ENCODE data around the gene SEMA4C.
A peak's percentile ranks its signal among the peaks of the same experiment; 100 is the strongest.

Gene SEMA4C

DNA sequence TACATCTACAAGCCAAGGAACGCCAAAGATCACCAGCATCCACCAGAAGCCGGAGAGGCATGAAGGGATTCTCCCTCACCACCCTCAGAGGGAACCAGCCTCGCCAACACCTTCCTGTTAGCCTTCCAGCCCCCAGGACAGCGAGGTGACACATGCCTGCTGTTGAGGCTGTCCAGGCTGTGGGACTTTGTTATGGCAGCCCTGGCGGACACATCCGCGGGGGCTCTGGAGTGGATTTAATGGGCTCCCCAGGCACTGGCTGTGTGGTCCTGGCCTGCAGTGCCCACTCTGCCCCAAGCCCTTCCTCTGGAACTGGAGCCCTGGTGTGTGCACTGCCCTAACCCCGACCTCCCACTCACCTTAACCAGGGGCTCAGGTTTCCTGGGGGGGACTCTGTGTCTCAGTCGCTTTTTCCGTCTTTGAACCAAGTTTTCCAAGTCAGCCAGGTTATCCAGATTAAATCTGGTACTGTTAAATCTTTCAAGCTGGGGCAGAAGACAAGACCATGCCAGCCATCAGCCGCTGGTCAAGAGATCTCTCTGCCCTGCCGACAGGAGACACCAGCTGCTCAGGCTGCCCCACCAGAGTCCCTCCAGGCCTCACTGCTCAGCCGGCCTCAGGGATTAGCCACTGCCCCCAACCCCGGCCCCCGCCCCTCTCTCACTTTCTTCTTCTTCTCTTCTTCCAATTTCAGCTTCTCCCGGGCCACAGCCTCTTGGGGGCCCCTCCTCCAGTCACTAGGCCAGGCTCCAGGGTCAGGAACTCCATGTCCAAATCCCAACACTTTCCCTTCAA is 28.0 kb downstream of the SEMA4C start:
- no peak for DNase-seq (ENCODE audit: low spot score)

DNA sequence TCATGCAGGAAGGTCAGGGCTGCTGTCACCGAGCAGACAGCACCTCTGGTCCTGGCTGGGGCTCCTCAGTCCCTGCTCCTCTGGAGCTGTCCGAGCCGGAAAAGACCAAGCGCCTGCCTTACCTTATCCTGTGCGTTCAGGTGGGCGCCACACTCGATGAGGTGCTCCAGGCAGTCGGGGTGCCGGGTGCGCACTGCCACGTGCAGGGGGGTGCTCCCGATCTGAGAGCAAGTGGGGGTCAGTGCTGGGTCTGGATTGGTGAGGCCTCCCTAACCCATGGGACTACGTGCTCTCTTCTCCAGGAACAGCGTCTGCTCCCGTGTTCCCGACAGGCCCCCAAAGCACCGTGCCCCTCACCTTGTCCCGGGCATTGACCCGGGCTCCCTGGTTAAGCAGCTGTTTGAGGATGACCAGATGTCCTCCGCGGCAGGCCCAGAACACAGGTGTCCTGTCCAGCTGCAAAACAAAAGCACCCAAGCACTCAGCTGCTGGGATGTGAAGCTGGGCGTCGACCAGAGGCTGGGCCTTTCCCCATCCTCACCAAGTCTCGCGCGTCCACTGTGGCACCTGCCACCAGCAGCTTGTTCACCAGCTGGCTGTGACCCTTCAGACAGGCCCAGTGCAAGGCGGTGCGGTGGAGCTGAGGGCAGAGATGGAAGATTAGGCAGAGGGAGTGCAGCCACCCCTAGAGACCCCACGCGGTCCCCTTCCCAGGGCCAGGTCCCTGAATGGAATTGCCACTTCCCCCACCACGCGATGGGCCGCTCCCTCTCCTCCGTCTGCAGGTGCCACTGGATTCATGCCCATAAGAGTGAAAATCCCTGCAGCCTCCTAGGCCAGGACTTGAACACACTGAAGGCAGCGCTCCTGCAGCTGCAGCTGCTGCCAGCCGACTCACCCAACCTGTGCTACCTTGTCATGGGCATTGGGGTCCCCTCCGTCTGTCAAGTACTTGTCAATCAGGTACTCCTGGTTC is 29.7 kb downstream of the SEMA4C start:
- DNase-seq (ENCODE audit: low spot score): no peak

DNA sequence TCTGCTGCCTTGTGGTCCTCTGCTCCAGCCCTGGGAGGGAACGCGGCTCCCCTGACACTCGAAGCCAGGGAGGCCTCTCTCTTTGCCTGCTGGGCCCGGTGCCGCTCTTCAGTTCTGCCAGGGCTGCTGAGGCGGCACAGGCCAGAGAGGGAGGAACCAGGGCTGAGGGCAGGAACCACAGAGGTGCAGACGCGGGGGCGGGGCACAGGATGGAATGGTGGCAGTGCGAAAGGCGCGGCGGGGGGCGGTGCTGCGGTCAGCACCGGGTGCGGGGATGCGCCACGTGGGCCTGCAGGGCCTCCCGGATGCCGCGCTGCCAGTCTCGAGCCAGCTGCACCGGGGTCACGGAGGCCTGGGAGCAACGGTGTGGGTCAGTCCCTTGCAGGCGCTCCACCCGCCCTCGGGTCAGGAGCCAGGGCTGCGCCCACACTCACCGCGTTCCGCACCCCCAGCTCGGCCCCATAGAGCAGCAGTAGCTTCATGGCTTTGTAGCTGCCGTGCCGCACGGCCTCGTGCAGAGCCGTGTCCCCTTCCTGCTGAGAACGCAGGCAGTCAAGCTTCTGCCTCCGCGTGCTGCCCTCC is 30.5 kb downstream of the SEMA4C start:
- DNase-seq (ENCODE audit: low spot score): no peak

DNA sequence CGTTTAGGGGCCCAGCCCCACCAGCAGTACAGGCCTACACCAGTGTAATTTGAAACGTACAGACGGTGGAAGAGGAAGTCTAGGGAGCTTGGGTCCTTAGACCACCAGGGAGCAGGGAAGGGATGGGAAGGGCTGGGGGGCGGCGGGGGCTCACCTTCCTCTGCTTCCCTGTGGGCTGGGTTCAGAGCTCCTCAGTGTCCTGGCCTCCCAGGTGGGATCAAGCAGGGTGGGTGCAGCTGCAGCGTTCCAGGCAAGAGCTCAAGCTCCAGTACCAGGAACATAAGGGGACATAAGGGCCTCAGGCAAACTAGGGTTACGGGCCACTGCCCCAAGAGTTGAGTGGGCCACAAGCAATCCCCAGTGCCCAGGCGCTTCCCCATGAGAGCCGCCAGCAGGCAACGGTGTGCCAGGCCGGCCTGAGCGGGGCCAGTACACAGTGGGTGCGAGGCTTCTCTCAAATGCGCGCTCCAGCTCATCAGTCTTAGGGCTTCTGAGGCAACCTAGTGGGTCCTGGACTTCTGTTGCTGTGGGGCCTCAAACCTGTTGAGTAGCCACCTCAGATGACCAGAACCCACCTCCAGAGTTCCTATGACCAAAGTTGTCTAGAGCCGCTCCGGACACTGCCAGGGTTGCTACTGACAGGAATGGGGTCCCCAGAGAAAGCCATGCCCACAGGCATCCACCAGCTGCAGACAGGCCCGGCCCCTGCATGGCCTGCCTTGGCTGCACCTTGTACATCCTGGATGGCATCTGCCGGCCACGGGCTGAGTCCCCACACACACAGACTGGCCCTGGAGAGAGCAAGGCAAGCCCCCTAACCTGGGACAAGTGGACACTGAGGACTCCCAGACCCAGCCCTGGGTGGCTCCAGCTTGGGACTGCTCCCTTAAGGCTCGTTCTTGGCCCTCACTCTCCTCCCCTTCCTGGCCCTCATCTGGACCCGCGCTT is 31.3 kb downstream of the SEMA4C start:
- DNase-seq (ENCODE audit: low spot score): no peak

DNA sequence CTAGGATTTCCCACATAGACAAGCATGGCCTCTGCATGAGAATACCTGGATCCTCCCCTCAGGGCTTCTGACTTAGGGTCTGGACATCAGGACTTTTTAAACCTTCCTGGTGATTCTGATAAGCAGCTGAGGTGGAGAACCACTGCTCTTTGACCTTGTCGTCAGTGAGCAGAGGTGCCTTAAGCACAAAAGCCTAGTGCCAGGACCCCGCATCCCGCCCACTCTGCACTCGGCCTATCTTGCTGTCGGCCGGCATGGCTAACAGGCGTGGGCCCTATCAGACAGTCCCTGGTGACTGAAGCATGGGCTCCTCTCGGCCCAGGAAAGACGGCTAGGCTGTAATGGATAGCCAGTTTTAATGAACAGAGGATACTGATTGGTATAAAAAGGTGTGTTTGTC is 32.3 kb downstream of the SEMA4C start:
- DNase-seq (ENCODE audit: low spot score): no peak

DNA sequence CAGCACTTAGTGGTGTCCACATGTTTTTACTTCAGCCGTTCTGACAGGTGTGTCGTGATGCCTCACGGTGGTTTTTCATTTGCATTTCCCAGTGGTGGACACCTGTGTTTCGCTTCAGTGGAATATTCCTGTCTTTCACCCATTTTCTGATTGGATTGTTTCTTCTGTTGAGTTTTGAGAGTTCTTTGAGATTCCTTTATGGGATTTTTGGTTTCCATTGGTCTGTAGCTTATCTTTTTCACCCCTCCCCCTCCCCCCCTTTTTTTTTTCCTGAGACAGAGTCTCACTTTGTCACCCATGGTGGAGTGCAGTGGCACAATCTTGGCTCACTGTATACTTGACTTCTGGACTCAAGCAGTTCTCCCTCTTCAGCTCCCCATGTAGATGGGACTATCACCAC is 34.0 kb downstream of the SEMA4C start:
- no peak for DNase-seq (ENCODE audit: low spot score)

DNA sequence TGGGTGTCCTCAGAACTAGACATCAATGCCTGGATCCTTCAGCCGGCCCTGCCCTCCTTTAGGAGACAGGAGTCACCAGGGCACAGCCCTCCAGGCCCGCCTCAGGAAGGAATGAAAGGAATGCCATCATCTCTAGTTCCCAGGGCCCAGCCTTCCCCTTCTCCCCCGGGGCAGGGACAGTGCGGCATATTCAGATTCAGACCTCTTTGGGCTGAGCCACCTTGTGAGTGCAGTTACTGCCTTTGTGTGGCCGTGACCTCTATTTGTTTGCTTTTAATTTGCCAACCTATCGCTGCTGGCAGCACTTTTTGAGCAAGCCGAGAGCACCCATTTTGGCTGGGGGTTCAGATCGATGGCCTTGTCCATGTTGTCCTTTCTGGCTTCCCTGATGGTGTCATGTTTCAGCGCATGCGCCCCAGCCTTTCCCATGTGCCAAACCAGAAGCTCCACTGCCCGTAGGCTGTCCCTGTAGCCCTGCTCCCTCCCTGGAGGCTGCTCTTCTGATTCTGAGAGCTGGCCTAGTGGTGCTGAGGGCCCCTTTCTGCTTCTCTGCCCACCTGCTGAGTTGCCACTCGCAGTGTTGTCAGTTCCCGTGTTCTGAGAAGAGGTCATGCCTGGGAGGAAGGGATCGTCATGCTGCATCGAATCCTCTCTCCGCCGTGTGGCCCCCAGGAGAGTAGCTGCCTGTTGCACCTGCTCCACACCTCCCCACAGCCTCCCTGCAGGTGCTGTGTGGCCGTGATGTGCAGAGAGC is 36.9 kb downstream of the SEMA4C start:
- DNase-seq (ENCODE audit: low spot score): peak; percentile 86

DNA sequence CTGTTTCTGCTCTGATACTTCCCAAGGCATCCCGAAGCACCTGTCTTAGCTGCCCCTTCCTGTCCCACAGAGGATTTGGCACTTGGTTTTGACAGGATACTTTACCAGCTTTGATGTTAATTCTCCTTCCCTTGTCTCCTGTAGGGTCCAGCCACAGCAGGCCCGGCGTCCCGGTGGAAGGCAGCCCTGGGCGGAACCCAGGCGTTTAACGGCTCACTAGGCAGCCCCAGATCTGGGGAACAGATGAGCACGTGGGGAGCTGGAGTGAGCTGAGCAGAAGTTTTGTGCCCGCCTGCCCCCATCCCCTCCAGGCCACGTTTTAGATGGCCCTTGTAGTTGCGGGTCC is 37.5 kb downstream of the SEMA4C start:
- no peak for DNase-seq (ENCODE audit: low spot score)

DNA sequence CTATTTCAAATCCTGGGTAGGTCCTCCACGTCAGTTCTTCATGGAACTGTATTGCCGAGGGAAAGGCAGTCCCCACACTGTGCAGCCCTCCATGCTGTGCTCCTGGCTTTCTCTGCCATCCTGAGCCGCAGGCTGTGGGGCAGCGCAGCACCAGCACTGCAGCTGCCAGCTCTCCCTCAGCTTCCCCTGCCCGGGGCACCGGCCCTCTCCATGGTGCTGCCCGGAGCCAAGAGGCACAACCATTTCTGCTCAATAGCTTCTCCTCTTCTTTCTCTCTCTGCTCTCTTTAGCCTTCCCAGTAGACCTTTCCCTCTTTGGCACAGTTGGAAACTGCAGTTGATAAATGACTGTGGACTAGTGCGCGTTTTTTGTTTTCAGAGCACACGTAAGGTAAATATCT is 38.2 kb downstream of the SEMA4C start:
- DNase-seq (ENCODE audit: low spot score): peak; percentile 20

DNA sequence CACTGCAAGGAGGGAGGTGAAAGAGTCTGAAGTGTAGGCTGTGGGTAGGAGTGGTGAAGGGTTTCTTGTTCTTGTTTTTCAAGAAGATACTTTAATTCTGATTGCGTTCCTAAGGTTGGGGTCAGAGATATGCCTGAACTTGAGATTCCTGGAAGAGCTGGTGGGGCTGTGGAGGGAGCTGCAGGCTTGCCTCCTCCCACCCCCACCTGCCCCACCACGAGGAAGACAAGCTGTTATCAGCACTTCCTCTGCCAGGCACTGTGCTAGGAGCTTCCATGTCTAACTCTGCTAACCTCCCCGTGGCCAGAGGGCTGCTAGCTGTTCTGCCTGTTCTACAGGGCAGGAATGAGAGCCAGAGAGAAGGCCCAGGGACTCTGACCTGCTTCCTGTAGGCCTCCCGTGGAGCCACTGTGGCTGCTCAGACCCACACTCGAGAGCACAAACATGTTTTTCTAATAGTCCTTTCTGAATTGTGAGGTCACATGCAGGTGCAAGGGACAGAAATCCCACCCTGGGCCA is 39.8 kb downstream of the SEMA4C start:
- no peak for DNase-seq (ENCODE audit: low spot score)

DNA sequence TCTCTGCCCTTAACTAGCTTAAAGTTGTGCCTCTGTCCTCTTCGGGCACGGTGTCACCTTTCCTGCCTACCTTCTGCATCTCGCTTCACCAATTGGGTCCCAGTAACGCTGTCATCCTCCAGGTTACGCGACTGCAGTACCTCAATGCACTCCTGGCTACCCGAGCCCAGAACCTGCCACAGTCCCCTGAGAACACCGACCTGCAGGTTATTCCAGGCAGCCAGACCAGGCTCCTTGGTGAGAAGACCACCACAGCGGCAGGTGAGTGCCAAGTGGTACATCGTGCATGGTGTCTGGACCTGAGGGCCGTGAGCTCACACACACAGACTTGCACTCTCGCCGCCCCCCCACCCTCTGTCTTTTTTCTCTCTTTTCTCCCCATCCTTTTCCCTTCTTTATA is 41.0 kb downstream of the SEMA4C start:
- no peak for DNase-seq (ENCODE audit: low spot score)

DNA sequence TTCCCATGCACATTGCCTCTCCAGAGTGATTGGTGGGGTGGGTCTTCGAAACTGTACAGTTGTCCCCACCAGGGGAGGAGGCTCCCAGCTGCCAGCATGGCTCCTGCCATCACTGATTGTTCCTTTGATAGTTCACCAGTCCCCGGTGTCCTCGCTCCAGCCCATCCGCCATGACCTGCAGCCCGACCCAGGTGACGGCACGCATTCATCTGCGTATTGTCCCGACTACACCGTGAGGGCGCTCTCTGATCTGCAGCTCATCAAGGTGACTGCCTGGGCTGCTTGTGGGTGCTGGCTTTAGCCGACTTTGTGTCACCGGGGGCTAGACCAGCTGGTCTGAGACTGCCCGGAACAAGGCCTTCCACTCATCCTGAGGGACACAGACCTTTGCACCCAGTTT is 41.4 kb downstream of the SEMA4C start:
- DNase-seq (ENCODE audit: low spot score): no peak

DNA sequence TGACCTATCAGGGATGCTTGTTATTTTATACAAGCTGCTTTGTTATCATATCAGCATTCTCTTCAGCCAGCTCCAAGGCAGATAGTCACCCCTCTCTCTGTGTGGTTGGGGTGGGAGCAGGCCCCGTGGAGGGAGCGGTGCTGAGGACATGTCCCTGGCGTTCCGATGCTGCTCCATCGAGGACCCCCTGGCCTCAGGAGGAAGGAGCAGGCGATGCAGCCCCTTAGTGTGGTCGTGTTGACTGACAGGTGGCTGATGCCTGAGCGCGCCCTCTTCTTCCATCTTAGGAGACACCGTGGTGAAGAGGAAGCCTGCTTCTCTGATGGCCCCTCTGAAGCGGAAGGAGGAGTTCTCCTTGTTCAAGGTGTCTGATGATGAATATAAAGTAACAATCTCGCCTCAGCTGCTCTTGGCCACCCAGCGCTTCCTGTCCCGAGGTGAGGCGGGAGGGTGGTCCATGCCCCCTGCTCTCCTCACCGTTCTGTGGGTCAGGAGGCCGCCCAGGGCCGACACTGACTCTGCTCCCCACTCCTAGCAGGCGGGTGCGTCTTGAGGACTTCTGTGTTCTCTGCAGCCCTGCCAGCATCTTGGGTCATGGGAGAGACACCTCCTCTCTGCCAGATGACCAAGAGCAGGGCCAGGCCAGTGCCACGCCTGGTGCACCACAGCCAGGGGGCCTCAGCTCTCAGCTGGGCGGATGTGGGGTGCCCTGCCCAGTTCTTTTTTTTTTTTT is 43.2 kb downstream of the SEMA4C start:
- no peak for DNase-seq (ENCODE audit: low spot score)

DNA sequence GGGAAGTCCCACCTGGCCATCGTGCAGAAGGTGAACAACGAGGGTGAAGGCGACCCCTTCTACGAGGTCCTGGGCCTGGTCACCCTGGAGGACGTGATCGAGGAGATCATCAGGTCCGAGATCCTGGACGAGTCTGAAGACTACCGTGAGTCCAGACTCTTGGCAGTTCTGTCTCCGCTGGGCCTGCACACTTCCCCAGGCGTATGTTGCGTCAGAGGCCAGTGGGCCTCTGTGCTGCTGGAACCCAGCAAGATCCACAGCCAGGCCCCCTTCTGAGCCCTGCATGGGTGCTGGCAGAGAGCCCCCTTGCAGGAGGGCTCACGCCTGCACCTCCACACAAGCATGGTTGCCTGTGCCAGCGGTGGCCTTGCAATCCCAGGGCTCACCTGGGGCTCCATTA is 44.8 kb downstream of the SEMA4C start:
- no peak for DNase-seq (ENCODE audit: low spot score)

DNA sequence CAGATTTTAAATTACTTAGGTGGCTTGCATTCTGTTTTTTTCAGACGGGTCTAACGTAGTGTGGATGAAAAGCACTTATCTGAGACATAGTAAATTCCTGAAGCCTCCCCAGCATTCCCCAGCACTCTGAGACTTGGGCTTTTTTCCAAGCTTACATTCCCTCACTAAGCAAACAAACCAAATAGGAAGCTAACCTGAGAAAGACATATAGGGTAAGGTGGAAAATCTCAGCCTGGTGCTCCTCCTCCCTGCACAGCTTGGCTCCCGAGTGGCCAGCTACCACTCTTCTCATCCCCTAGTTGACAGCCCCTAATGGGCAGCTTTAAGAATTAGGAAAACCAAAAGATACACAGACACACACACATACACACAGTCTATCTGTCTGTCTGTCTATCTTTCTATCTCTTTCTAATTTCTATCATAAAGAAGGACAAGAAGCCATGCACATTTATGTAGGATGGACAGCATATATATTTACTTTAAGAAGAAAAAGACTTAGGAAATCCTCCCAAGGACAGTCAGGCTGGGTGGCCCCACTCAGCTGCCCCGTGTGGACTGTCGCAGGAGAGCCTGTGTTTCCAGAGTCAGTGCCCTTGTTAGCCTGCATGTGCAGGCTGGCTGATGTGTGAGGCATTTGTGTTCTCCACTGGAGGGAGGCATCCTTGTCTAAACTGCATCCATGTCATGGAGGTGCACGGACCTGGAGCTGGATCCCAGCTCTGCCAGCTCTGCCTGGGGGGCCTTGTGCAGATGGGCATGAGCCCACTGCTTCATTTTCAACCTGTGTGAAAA is 45.6 kb downstream of the SEMA4C start:
- peak; percentile 22 for DNase-seq (ENCODE audit: low spot score)

DNA sequence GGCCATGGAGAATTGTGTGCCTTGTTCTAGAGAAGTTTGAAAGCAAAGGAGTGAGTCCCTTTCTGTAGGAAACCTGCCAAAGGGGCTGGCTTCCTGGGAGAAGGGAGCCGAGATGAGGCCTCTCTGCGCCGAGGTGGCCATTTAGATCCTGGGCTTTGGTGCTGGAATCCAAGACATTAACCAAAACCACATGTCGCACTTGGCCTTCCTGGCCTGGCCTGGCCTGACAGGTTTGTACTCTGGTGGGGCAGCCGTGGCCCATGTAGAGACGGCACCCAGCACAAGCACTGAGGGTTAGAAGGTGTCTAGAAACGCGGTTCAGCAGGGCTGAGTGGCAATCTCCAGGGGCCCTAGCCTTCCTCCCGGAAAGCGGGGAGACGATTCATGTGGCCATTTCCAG is 46.7 kb downstream of the SEMA4C start:
- peak; percentile 37 for DNase-seq (ENCODE audit: low spot score)

DNA sequence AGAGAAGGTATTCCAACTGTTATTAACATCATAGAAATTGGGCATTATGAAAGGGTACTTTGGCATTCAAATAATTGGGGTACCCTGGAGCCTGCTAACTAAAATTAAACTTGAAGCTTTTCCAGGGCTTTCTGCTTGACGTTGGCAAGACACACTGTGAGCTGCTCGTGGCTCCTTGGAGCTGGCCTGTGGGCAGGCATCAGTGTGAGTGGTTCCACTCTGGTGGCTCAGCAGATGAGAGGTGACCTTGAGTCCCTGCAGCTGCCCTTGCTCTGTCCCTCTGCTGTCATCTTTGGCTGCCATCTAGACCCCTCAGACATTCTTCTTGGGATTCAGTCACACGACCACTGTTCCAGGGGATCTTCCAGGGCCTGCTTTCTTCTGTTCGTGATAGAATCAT is 47.1 kb downstream of the SEMA4C start:
- no peak for DNase-seq (ENCODE audit: low spot score)

DNA sequence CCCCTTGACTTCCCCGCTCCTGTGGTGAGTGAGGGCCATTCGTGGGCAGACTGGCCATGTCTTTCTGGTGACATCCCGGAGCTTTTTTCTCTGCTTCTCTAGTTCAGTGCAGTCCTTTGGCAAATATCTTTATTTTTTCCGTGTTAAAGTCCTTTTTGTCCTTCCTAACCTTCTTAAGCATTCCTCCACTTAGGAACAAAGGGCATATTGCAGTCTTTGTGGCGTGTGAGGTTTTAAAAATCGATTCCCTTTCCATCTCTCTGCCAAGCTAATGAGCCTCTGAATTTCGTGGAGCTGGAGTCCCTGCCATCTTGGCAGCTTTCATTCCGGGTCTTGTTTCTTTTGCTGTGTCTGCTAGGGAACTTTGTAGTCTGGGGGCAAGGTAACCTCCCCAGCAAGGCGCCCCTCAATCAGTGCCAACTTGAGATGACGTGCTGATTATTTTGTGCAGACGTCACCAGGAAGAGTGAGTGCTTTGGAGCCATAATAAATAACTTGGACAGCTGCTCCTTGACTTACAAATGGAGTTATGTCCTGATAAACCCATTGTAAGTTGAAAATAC is 48.7 kb downstream of the SEMA4C start:
- no peak for DNase-seq (ENCODE audit: low spot score)
